Kidney tubule cell (primary cell): ENCODE measurements around the gene MFAP1.
"Not testable (repeated sequence)": the region's sequence is repeated elsewhere in the genome, so short reads cannot be mapped to it uniquely, and the experiment has no call there.

Source experiments
- DNase-seq: peaks from one replicate; pipeline ENCODE4 v3.0.0-alpha.2; 2018; ENCODE audit warnings: low spot score

The MFAP1 gene

DNA sequence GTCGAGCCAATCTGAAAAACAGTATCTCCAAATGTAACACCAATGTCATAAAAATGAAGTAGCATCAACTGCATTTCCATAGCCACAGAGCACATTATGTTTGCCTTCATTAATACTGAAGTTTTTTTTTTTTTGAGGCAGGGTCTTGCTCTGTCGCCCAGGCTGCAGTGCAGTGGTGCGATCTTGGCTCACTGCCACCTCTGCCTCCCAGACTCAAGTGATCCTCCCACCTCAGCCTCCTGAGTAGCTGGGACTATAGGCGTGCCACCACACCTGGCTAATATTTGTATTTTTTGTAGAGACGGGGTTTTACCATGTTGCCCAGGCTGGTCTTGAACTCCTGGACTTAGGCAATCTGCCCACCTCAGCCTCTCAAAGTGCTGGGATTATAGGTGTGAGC is 9.4 kb downstream of the MFAP1 start:
- DNase-seq, result not testable (repeated sequence)

DNA sequence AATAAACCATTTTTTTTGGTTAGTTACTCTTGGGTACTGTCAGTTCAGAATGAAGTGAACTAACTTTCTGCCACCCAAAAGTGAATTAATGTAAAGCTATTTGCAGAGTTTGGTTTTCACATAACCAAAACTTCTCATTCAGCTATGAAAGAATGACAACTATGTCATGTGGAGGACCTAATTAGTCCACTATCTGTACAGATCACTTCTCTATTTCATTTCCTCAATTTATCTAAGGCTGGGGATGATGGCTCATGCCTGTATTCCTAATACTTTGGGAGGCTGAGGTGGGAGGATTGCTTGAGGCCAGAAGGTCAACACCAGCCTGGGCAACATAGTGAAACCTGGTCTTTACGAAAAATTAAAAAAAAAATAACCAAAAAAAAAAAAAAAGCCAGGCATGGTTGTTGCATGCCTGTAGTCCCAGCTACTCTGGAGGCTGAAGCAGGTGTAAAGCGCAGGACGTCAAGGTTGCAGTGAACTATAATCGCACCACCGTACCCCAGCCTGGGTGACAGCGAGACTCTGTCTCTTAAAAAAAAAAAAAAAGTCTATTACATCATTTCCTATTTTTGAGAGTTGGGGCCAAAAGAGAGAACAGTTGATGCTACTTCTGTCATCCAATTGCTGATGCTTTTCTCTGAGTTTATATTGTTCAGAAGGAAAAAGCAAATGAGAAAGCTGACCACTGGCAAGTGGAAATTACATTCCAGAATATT is 15.4 kb downstream of the MFAP1 start:
- no peak for DNase-seq

DNA sequence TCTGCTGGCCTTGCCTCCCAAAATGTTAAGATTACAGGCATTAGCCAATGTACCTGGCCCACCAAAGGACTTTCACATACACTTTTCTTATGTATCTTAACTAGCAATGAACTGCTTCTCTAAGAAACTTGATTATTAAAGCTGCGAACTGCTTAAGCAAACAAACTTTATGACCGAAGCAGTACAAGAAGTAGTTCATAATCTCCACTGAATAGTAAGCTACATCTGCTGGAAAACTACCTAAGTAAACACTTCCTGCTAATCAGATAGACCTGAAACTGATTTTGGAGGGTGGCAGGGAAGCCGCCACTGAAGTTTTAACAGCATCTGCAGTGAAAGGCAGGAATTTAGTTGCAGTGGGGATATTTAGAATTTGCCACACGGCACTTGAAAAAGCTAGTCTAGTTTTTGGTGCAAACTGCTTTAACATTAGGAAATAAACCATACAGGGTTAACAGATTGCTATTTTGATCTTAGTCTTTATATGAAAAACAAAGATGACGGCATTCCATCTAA is 16.0 kb downstream of the MFAP1 start:
- DNase-seq, result no peak

DNA sequence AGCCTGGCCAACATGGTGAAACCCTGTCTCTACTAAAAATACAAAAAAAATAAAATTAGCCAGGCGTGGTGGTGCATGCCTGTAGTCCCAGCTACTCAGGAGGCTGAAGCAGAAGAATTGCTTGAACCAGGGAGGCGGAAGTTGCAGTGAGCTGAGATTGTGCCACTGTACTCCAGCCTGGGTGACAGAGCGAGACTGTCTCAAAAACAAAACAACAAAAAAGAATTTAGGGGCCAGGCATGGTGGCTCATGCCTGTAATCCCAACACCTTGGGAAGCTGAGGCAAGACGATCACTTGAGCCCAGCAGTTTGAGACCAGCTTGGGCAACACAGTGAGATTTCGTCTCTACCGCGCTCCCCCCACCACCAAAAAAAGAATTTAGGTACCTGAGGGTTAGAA is 21.8 kb downstream of the MFAP1 start:
- not testable (repeated sequence) for DNase-seq

DNA sequence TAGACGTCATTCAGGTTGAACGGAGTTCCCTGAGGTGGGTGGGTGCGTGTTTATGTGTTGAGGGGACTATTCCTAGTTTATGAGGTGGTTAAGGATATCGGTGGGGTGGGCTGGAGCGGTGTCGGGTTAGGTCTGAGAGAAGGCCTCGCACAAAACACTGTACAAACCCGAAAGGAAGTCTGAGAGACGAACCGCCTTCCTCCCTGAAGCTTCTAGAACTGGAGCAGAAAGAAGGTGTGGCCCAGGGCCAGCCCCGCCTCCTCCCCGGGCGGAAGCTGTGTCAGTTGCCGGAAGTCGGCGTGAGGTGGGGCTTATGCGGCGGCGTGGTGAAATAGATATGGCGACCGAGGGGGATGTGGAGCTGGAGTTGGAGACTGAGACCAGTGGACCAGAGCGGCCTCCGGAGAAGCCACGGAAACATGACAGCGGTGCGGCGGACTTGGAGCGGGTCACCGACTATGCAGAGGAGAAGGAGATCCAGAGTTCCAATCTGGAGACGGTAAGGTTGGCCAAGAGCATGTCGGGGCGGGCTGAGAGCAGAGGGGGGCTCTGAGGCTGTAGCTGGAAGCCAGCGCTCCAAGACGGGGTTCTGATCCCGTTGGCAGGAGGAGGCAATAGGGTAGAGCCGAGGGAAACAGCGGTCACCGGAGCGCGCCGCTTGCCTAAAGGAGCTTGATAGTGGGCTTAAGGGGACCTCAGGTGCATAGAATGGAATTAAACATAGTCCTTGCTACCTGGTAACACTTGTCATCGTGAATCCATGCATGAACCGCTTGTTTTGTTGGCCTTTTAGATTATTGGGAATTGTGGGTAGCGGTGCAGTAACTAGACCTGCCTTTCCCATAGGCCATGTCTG is 24.0 kb downstream of the MFAP1 start, which contains the start of gene HYPK:
Gene HYPK, plus strand, starts transcription at position 314 of the 856 bp plus-strand sequence. Its CDS starts 24 bp downstream, at position 338.
- DNase-seq, result peak; percentile 90

DNA sequence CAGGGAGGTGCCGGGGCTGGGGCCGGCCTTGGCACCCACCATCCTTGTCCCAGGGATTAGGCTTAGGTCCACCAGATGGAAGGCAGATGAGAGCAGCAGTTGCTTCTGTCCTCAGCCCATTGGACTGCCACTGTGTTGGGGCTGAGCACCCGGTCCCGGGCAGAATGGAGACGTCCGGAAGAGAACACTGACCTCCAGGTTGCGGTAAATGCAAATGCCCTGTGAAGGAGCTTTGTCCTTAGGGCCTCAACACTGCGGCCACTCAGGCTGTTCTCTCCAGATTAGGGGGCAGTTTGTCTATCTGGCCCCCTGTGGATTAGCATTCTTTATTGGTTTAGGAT is 24.6 kb downstream of the MFAP1 start, which contains the start of gene SERINC4:
Gene SERINC4, minus strand, starts transcription at position 276 of the 341 bp plus-strand sequence. Its CDS starts 234 bp downstream, at position 42.
- DNase-seq, result no peak

DNA sequence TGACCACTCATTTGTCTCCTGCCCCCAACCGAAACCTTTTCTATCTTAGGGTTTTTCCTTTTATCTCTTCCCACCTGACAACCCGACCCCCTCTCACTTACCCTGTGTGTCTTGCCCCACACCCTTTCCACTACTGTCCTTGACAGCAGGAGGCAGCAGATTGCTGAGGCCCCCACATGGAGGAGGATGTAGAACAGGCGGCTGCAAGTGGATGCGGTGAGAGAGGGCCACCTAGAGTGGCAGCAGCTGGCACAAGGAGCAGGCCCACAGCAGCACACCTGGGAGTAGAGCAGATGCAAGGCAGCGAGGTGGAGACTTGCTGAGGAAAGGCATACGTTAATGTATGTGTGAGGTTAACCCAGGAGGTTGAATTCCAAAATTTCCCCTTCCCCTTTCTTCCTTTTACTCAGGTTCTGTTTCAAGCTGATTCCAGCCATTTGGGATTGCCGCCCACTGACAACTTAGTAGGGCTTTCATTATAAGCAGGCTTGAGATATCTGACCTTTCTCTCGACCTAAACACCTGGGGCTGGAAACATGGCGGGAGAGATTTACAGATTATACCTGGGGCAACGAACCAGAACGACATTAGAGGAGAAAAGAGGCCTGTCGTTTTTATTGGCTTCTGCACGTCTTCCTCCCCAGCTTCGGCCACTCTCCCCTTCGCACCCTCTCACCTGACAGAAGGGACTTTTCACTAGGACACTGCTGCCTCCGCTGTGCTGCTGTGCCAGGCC is 25.1 kb downstream of the MFAP1 start:
- DNase-seq, result no peak

DNA sequence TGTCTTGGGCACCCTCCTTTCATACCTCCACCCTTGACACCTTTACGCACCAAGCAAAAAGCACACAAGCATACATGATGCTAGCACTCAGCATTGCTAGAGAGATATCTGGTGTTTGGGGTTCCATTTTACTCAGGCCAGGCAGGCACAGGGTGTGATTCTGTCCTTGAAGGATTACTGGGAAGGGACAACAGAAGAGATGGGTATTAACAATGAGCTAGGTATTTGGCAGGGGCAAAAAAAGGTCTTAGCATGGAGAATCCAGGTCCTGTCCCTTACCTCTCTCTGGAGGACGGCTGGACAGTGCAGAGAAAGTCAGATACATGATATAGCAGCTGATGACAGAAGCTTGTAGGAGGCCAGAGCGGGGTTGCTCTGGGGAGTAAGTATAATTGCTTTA is 27.9 kb downstream of the MFAP1 start:
- DNase-seq, result no peak

DNA sequence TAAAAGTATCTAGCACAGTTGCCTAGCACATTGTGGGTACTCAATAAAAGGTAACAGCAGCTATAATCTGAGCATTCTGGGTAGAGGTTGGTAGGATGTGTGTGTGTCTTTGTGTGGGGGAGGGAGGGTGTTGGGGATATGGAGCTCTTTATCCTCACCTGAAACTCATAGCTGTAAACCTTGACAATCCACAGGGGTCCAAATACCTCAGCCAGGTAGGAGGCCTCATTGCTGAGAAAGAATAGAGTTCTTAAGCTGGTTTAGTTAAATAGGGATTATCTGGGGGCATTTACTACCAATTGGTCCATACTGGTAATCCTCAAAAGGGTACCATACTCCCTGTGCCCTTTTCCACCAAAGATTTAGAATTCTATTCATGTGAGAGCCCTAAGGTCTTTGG is 28.5 kb downstream of the MFAP1 start:
- no peak for DNase-seq

DNA sequence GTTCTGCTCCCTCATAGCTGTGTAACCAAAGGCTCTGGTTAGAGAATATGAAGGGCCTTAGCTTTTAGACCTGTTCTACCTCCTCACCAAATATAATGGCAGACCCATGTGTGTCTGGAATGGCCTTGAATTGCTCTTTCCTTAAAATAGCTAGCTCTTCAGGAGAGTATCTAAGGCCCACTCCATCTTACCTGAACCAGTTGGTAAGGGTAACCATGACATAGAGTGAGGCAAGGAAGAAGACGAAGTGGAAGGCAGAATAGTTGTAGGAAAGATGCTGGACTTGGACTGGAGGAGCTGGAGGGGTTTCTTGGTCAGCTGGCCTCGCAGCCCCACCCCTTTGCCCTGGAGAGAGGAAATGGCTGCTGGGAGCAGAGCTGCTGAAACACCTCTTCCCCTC is 29.3 kb downstream of the MFAP1 start:
- DNase-seq, result no peak

DNA sequence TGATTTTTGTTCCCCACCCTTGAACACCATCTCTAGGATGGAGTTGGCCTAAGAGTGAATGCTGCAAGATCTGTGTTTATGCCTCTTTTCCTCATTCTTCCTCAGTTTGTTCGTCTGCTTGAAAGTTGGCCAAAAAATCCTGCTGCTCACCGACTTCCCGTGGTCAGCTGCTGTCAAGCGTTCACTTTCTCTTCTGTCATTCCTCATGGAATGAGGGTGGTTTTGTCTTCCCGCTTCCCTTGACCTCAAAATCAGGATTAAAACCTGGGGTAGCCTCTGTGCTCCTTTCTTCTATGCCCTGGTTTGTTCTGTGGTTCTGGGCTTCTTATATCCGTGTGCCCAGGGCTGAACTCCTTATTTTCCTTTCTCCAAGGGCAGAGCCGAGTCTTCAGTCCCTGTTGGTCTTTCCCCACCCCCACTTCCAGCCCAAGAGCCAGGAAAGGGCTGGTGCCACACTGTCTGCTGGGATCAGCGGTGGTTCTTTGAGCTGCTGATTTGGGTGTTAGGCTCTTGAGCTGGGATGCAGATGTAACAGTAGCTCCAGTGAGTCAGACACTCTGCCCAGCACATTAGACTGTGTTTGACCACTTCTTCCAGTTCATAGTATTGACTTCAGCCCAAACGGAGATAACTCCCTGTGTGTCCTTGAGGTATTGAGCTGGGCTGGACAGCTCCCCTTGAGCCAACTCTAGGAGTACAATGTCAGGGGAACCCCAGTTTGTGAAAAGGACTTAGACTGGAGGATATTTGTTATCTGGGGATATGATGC is 30.0 kb downstream of the MFAP1 start:
- DNase-seq, result peak; percentile 67

DNA sequence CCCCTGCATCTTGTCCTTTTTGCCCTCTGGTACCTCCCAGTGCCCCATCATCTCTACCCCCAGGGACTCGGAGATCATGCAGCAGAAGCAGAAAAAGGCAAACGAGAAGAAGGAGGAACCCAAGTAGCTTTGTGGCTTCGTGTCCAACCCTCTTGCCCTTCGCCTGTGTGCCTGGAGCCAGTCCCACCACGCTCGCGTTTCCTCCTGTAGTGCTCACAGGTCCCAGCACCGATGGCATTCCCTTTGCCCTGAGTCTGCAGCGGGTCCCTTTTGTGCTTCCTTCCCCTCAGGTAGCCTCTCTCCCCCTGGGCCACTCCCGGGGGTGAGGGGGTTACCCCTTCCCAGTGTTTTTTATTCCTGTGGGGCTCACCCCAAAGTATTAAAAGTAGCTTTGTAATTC is 30.8 kb downstream of the MFAP1 start:
- DNase-seq, result no peak

DNA sequence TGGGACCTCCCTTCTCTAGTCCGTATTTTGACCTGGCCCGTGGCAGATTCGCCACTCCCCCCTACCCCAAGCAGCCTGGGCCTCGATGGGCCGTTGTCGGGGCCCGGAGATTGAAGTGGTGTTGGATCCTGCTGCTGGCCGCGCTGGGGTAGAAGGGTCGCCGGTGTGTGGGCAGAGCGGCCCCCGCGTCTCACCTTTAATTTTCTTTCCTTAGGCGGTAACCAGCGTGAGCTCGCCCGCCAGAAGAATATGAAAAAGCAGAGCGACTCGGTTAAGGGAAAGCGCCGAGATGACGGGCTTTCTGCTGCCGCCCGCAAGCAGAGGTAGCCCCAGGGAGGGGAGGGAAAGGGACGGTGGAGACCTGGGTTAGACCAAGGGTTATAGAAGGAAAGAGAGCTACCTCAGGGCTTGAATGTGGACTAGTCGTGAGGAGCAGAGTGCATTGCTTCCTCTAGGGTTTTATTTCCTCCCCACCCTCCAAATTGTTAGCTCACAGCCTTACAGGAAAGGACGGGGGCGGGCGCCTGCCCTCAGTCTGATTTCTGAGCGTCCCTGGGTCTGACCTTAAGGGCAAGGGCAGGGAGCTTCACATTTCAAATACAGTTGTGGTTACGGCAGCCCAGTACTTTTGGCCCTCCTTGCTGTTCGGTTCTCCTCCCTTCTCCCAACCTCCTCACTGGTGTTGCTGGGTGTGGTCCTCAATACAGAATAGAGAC is 31.6 kb downstream of the MFAP1 start:
- peak; percentile 53 for DNase-seq

DNA sequence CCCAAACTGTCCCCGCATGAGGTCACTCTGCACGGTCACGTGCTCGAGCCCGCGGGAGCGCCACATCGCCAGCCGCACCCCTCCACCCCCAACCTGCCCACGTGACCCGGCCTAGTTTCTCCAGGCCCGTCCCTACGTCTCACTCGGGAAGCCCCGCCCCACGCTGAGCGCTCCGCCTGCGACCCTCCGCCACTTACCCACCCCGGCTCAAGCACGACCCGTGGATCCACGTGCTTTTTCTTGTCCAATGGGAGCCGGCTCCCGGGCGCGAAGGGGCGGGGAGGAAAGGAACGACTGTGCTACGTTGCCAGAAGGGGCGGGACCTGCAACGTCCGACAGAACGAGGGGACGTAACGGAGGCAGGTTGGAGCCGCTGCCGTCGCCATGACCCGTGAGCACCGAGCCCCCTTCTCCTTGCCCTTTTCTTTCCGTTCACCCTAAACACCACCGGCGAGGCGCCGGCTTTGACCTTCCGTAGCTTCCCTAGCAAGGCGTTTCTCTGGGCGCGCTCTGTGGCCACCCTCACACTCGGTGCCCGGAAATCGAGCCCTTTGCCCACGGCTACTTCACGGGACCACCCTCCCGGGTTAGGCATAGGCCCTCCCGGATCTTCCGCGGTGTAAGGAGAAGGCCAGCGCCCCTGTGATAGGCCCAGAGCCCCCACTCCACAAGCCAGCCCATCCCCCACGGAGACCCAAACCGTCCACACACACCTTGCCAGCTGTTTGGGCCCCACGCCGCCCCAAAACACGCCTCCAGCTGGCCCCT is 32.3 kb downstream of the MFAP1 start, which contains the start of gene SERF2:
Gene SERF2, plus strand, starts transcription at position 328 of the 768 bp plus-strand sequence. Its CDS starts 57 bp downstream, at position 385.
- peak; percentile 99 for DNase-seq

DNA sequence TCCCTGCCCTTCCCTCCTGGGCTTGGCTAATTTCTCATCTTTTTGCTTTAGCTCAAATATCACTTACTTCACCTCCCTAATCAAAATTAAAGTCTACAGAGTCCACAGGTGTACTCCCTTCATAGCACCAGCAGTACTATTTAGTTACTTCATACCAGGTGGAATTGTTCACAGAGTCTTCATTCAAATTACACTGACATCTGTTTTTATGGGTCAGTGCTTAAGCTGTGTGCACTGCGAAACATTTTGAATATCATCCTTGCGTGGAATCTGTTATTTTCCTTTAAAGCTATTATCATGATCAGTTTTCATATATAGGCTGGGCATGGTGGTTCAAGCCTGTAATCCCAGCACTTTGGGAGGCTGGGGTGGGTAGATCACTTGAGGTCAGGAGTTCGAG is 35.1 kb downstream of the MFAP1 start:
- no peak for DNase-seq

DNA sequence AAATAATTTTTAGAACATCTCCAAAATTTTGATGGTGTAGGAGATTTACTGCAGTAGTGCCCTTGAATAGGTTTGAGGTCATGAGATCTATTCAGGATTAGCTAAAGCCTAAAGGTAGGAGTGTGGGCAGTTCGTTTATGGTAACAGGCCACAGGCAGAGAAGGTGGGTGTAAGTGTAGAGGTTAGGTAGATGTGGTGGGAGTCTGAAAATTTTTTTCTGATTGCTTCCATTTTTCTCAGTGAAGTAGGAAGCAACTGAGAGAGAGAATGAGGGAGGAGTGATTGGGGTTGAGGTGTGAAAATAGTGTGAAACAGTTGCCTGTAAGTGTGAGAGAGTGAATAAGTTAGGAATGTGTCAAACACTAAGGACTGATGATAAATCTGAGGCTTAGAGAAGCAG is 45.5 kb downstream of the MFAP1 start:
- no peak for DNase-seq

DNA sequence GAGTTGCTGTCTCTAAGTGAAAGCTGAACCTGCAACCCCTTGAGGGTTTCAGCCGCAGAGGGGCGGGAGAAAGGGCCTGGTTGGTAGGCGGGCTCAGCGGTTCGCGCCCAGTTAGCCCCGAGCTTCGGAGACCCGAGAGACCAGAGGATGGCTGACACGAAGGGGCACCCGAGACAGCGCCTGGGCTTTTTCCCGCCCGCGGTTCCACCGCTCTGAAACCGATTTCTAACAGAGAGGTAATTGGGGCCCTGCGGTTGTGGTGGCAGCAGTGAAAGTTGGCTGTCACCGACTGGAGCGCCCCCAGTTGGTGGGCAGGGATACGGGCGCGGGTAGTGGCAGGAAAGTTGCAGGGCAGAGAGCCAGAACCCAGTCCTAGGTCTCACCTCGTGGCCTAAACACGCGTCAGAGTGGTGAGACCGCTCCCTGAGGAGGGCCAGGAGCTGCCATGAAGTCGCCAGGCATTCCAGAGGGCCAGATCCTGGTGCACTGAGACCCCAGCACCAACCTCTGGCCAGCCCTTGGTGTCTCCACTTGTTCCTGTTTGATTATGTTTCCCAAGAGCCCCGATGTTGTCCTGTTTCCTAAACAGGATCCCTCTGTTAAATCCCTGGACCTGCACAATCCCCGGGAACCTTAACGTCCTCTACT is 47.1 kb downstream of the MFAP1 start:
- peak; percentile 76 for DNase-seq

DNA sequence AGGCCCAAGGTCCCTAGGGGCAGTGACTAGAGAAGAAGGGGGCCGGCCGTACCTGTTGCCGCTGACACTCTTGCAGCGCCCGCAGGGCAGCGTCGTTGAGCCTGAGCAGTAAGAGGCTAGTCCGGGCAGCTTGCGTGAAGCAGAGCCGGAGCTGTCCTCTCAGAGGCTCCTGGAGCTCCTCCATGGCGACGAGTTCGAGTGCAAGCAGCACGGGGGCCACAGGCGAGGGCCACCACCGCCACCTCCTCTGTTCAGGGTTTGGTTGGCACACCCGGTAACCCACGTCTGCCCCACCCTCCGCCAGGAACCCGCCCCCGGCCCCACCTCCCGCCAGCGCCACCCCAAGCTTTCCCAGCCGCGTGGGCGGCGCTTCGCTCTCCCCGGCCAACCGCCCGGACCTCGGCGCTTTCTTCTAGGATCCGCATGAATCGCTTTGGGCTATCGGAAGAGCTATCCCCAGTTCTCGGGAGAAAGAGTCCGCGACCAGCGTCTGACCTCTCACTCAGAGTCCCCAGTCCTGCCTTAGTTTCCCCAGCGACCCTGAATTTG is 47.7 kb downstream of the MFAP1 start, which contains the start of gene ELL3:
Gene ELL3, minus strand, starts transcription at position 249 of the 549 bp plus-strand sequence. Its CDS starts 65 bp downstream, at position 184.
- peak; percentile 85 for DNase-seq
